ENCODE data around the gene MAMLD1.

Gene MAMLD1

DNA sequence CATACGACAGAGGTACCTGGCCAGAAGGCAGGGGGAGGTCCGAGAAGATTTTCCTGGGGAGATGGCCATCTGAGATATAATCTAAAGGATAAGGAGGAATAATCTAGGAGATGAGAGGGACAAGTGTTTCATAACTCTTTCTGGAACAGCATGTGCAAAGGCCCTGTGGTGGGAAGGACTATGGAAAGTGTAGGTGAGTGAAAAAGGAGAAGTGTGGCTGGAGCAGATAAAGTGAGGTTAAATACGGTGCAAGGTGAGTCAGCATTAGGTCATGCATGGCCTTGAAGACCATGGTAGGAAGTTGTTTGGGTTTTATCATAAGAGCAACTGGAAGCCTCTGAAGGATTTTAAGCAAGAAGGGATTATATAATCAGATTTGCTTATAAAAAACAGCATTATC, 170.7 kb downstream of the MAMLD1 start:
- Histone ChIP-seq H3K4me3 (ENCODE audit: low read length) (no peak overlapping the region), H3K9me3 (ENCODE audit: control insufficient read depth, low read length) (no peaks in the 10 kb centered on the region), H3K4me1 (ENCODE audit: control insufficient read depth, insufficient read depth, low read length) (no peaks in the 10 kb centered on the region), H3K27me3 (ENCODE audit: control insufficient read depth, insufficient read depth, low read length) (no peaks in the 10 kb centered on the region), H3K9ac (ENCODE audit: low read length) (no peak overlapping the region), H3K36me3 (ENCODE audit: control insufficient read depth, insufficient read depth, low read length) (no peaks in the 10 kb centered on the region)

DNA sequence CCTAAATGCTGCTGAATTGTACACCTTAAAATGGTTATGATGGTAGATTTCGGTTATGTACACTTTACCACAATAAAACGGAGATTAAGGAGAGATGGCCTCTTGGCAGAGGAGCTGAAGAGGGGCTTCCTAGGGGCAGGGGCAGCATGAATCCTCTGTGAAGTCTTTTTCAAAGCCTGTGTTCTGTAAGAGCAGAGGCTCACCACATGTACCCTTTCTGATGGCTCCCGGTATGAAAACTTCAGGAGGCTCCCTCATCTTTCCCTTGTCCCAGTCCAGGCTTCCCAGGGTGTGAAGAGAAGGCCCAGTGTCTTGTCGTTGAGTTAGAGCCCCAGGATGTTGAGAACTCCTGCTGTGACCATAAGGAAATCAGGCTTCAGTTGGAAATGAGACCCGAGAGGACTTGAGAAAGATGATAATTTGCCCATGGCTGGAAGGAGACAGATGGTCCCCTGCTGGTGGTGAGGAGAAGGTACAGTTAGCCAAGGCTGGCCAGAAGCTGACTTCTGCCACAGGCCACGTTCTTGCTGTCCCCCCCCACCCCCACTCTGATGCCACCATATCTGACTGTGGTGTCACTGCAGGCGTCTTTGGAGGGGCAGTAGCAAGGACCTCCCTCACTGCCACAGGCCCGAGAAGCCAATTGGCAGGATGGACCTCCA, 173.5 kb downstream of the MAMLD1 start:
- H3K4me1 ChIP-seq (ENCODE audit: control insufficient read depth, insufficient read depth, low read length) = no peaks in the 10 kb centered on the region
- no peaks in the 10 kb centered on the region for H3K36me3 ChIP-seq (ENCODE audit: control insufficient read depth, insufficient read depth, low read length)
- no peaks in the 10 kb centered on the region for H3K27me3 ChIP-seq (ENCODE audit: control insufficient read depth, insufficient read depth, low read length)
- no peak overlapping the region for H3K9ac ChIP-seq (ENCODE audit: low read length)
- H3K9me3 ChIP-seq (ENCODE audit: control insufficient read depth, low read length) = no peaks in the 10 kb centered on the region
- no peak overlapping the region for H3K4me3 ChIP-seq (ENCODE audit: low read length)

DNA sequence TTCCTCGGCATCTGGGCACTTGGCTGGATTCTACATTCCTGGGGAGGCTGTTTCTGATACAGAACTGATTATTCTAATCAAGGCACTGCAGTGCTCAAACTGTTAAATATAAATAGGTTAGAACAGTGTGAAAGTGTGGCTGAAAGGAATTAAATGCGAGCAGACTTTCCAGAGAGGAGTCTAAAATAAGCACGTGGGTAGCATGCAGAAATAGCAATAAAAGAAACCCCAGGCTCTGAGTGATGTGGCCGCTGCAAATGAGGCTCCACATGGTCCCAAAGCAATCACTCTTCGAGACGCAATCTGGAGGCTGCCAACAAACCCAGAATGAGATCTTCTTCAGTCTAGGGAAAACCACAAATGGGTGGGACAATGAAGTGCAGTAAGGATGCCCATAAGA, 174.7 kb downstream of the MAMLD1 start:
- no peaks in the 10 kb centered on the region for H3K9me3 ChIP-seq (ENCODE audit: control insufficient read depth, low read length)
- no peaks in the 10 kb centered on the region for H3K27me3 ChIP-seq (ENCODE audit: control insufficient read depth, insufficient read depth, low read length)

GRCh38 chrX:150540965-150541364, 177.8 kb downstream of the MAMLD1 start:
- H3K27me3 ChIP-seq (ENCODE audit: control insufficient read depth, insufficient read depth, low read length) = no peaks in the 10 kb centered on the region

More for the DNA sequence above, 174.7 kb downstream of the MAMLD1 start:
- Histone ChIP-seq H3K36me3 (ENCODE audit: control insufficient read depth, insufficient read depth, low read length) (no peaks in the 10 kb centered on the region), H3K4me3 (ENCODE audit: low read length) (no peak overlapping the region), H3K4me1 (ENCODE audit: control insufficient read depth, insufficient read depth, low read length) (no peaks in the 10 kb centered on the region), H3K9ac (ENCODE audit: low read length) (no peak overlapping the region)

GRCh38 chrX:150542846-150543229, 179.7 kb downstream of the MAMLD1 start:
- H3K27me3 ChIP-seq (ENCODE audit: control insufficient read depth, insufficient read depth, low read length) = no peaks in the 10 kb centered on the region
- peaks cover 6% of the 10 kb centered on the region for H3K4me1 ChIP-seq (ENCODE audit: control insufficient read depth, insufficient read depth, low read length)

More at GRCh38 chrX:150540965-150541364, 177.8 kb downstream of the MAMLD1 start:
- no peak overlapping the region for H3K9ac ChIP-seq (ENCODE audit: low read length)
- H3K36me3 ChIP-seq (ENCODE audit: control insufficient read depth, insufficient read depth, low read length) = no peaks in the 10 kb centered on the region
- no peaks in the 10 kb centered on the region for H3K9me3 ChIP-seq (ENCODE audit: control insufficient read depth, low read length)
- H3K4me3 ChIP-seq (ENCODE audit: low read length) = no peak overlapping the region
- no peaks in the 10 kb centered on the region for H3K4me1 ChIP-seq (ENCODE audit: control insufficient read depth, insufficient read depth, low read length)

GRCh38 chrX:150543230-150544155, 180.4 kb downstream of the MAMLD1 start:
- Histone ChIP-seq H3K36me3 (ENCODE audit: control insufficient read depth, insufficient read depth, low read length) (no peaks in the 10 kb centered on the region), H3K9ac (ENCODE audit: low read length) (no peak overlapping the region), H3K4me1 (ENCODE audit: control insufficient read depth, insufficient read depth, low read length) (peaks cover 6% of the 10 kb centered on the region), H3K4me3 (ENCODE audit: low read length) (no peak overlapping the region), H3K27me3 (ENCODE audit: control insufficient read depth, insufficient read depth, low read length) (no peaks in the 10 kb centered on the region), H3K9me3 (ENCODE audit: control insufficient read depth, low read length) (no peaks in the 10 kb centered on the region)

More at GRCh38 chrX:150542846-150543229, 179.7 kb downstream of the MAMLD1 start:
- no peaks in the 10 kb centered on the region for H3K36me3 ChIP-seq (ENCODE audit: control insufficient read depth, insufficient read depth, low read length)
- H3K4me3 ChIP-seq (ENCODE audit: low read length) = no peak overlapping the region
- H3K9ac ChIP-seq (ENCODE audit: low read length) = no peak overlapping the region
- H3K9me3 ChIP-seq (ENCODE audit: control insufficient read depth, low read length) = no peaks in the 10 kb centered on the region

DNA sequence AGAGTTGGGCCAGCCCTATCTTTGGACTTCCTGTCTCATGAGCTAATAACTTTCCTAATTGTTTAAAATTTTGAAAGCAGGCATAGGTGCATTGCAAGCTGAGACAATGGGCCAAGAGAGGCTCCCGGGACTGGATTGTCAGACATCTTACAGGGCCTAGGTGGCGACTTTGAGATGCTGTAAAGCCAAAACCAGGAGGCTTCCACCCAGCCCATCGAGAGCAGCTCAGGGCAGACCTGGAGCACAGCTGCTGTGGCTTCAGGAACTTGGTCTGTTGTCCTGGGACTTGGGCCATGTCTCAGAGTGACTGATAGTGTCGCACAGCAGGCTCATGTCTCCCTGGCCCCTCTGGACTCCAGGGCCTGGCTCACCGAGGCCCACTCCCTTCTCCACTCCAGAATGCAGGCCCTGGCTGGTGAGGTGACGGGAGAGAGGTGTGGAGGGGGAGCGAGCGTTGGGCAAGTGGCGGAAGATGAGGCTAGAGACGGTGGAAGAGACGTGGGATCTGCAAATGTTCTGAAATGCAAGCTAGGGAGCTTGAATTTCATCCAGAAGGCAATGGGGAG, 181.2 kb downstream of the MAMLD1 start:
- Histone ChIP-seq H3K9ac (ENCODE audit: low read length) (no peak overlapping the region), H3K4me3 (ENCODE audit: low read length) (no peak overlapping the region), H3K27me3 (ENCODE audit: control insufficient read depth, insufficient read depth, low read length) (no peaks in the 10 kb centered on the region), H3K4me1 (ENCODE audit: control insufficient read depth, insufficient read depth, low read length) (peaks cover 6% of the 10 kb centered on the region), H3K36me3 (ENCODE audit: control insufficient read depth, insufficient read depth, low read length) (no peaks in the 10 kb centered on the region), H3K9me3 (ENCODE audit: control insufficient read depth, low read length) (no peaks in the 10 kb centered on the region)

- Histone ChIP-seq H3K36me3 (ENCODE audit: control insufficient read depth, insufficient read depth, low read length) (no peaks in the 10 kb centered on the region), H3K4me1 (ENCODE audit: control insufficient read depth, insufficient read depth, low read length) (peaks cover 6% of the 10 kb centered on the region), H3K9me3 (ENCODE audit: control insufficient read depth, low read length) (no peaks in the 10 kb centered on the region), H3K27me3 (ENCODE audit: control insufficient read depth, insufficient read depth, low read length) (no peaks in the 10 kb centered on the region), H3K4me3 (ENCODE audit: low read length) (no peak overlapping the region), H3K9ac (ENCODE audit: low read length) (no peak overlapping the region)
Observed at GRCh38 chrX:150544835-150545770, 182.0 kb downstream of the MAMLD1 start.

- H3K27me3 ChIP-seq (ENCODE audit: control insufficient read depth, insufficient read depth, low read length) = no peaks in the 10 kb centered on the region
- H3K4me3 ChIP-seq (ENCODE audit: low read length) = no peak overlapping the region
- peak overlapping the region; percentile 62 for H3K9ac ChIP-seq (ENCODE audit: low read length)
- H3K4me1 ChIP-seq (ENCODE audit: control insufficient read depth, insufficient read depth, low read length) = peaks cover 6% of the 10 kb centered on the region
- no peaks in the 10 kb centered on the region for H3K36me3 ChIP-seq (ENCODE audit: control insufficient read depth, insufficient read depth, low read length)
- no peaks in the 10 kb centered on the region for H3K9me3 ChIP-seq (ENCODE audit: control insufficient read depth, low read length)
Observed at GRCh38 chrX:150546711-150547153, 183.6 kb downstream of the MAMLD1 start.

DNA sequence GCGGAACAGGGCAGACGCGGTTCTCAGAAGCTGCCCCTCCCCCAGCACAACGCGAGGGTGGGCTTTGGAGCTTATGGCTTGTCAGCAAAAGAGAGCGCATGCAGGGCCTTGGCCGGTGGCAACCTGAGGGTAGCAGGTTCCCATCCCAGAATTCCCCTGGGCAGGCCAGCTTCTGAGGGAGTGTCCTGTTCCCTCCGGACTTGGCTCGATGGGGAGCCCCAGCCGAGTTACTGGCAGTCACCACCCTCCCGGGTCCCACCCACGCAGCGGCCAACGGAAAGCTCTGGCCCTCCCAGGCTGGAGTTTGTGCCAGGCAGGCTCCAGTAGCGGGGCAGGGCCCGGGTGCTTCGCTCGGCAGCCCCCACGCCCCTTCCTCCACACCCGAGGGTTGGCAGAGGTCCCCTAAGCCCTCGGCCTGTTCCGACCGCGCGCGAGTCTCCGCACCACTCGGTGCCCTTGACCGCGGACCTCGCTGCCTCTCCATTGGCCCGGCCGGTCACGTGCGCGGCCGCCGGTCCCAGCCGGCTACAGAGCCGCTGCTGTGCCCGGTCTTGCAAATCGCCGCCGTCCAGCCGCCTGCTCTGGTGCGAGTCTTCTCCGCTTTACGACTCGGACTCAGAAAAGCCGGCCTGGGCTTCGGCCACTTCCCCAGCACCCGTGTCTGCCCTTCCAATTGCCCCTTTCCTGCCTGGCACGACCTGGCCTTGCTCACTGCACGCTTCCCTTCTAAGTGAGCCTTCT, 184.4 kb downstream of the MAMLD1 start:
- Histone ChIP-seq H3K36me3 (ENCODE audit: control insufficient read depth, insufficient read depth, low read length) (no peaks in the 10 kb centered on the region), H3K9me3 (ENCODE audit: control insufficient read depth, low read length) (no peaks in the 10 kb centered on the region), H3K4me3 (ENCODE audit: low read length) (peak overlapping the region; percentile 14), H3K27me3 (ENCODE audit: control insufficient read depth, insufficient read depth, low read length) (no peaks in the 10 kb centered on the region), H3K4me1 (ENCODE audit: control insufficient read depth, insufficient read depth, low read length) (peaks cover 6% of the 10 kb centered on the region), H3K9ac (ENCODE audit: low read length) (peak overlapping the region; percentile 62)

DNA sequence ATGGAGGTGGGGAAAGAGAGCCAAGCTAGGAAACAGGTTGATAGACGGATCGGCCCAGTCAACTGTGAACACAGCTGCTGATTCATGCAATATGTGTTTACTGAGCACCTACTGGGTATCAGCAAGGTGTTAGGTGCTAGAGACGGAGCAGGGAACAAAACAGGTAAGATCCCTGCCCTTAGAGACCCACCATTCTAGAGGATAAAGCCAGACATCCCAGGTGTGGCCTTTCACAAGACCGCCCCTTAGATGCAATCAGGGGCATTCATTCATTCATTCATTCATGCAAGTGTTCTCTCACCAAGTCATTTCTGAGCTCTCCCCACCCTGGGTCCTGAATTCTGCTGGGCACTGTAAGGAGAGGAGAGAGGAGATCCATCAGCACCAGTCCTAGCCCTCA, 185.1 kb downstream of the MAMLD1 start:
- Histone ChIP-seq H3K4me1 (ENCODE audit: control insufficient read depth, insufficient read depth, low read length) (peaks cover 6% of the 10 kb centered on the region), H3K27me3 (ENCODE audit: control insufficient read depth, insufficient read depth, low read length) (no peaks in the 10 kb centered on the region), H3K36me3 (ENCODE audit: control insufficient read depth, insufficient read depth, low read length) (no peaks in the 10 kb centered on the region), H3K9ac (ENCODE audit: low read length) (peak overlapping the region; percentile 62), H3K9me3 (ENCODE audit: control insufficient read depth, low read length) (no peaks in the 10 kb centered on the region), H3K4me3 (ENCODE audit: low read length) (no peak overlapping the region)

All from mucosa of stomach (tissue), 1 donor.